Astrocyte (in vitro differentiated cells and primary cell): ENCODE data around the gene DCC. TPM values are rescaled to one million over a fixed set of nuclear protein-coding genes. Genes with fewer than 3 reads are reported as not detected.

Source experiments
- DNase-seq: peaks from one replicate; pipeline ENCODE4 v3.0.0-alpha.2; 2010; ENCODE audit warnings: low read depth
- FAIRE-seq: peaks from 2 replicates; lab custom pipeline; 2011; peaks lifted over from hg19 to GRCh38; lab: Jason Lieb, UNC
- H2AFZ ChIP-seq: 2 replicates; pipeline ENCODE4 v1.6.0; 2012; ENCODE audit warnings: low read depth, low read length, inconsistent platforms
- H3K27ac ChIP-seq: 2 replicates; pipeline ENCODE4 v1.5.1; 2011; ENCODE audit warnings: low read depth, low read length, inconsistent platforms
- H3K27me3 ChIP-seq: 2 replicates; pipeline ENCODE4 v1.6.0; 2011; ENCODE audit warnings: low read length, inconsistent platforms; ENCODE audit not compliant: insufficient read depth
- H3K36me3 ChIP-seq: 2 replicates; pipeline ENCODE4 v1.5.1; 2011; ENCODE audit warnings: low read length, inconsistent platforms; ENCODE audit not compliant: insufficient read depth
- H3K4me1 ChIP-seq: 2 replicates; pipeline ENCODE4 v1.5.1; 2011; ENCODE audit warnings: low read length, inconsistent platforms; ENCODE audit not compliant: insufficient read depth
- H3K4me2 ChIP-seq: 2 replicates; pipeline ENCODE4 v1.6.0; 2012; ENCODE audit warnings: low read length, inconsistent platforms
- H3K4me3 ChIP-seq: 2 replicates; pipeline ENCODE4 v1.5.1; 2011; ENCODE audit warnings: low read depth, mild to moderate bottlenecking, low read length, inconsistent platforms; ENCODE audit not compliant: insufficient read depth
- H3K79me2 ChIP-seq: 2 replicates; pipeline ENCODE4 v1.6.0; 2012; ENCODE audit warnings: mild to moderate bottlenecking, low read length, inconsistent platforms; ENCODE audit not compliant: insufficient read depth
- H3K9ac ChIP-seq: 2 replicates; pipeline ENCODE4 v1.6.0; 2012; ENCODE audit warnings: mild to moderate bottlenecking, low read length, inconsistent platforms
- H3K9me3 ChIP-seq: 2 replicates; pipeline ENCODE4 v1.5.1; 2012; ENCODE audit warnings: low read depth, mild to moderate bottlenecking, low read length, inconsistent platforms; ENCODE audit not compliant: insufficient read depth
- H4K20me1 ChIP-seq: 2 replicates; pipeline ENCODE4 v1.6.0; 2012; ENCODE audit warnings: low read length, inconsistent platforms; ENCODE audit not compliant: insufficient read depth
- H3K27ac Mint-ChIP-seq: one replicate; pipeline ENCODE4 v1.8.0; 2021; ENCODE audit warnings: mild to moderate bottlenecking, mixed read lengths; ENCODE audit not compliant: unreplicated experiment
- H3K27me3 Mint-ChIP-seq: one replicate; pipeline ENCODE4 v1.8.0; 2021; ENCODE audit warnings: low read depth, mixed read lengths; ENCODE audit not compliant: unreplicated experiment
- H3K36me3 Mint-ChIP-seq: one replicate; pipeline ENCODE4 v1.8.0; 2021; ENCODE audit warnings: low read depth, mixed read lengths; ENCODE audit not compliant: unreplicated experiment
- H3K4me1 Mint-ChIP-seq: one replicate; pipeline ENCODE4 v1.8.0; 2021; ENCODE audit warnings: low read depth, mixed read lengths; ENCODE audit not compliant: unreplicated experiment
- H3K4me3 Mint-ChIP-seq: one replicate; pipeline ENCODE4 v1.8.0; 2021; ENCODE audit warnings: mild to moderate bottlenecking, moderate library complexity, mixed read lengths; ENCODE audit not compliant: unreplicated experiment
- H3K9me3 Mint-ChIP-seq: one replicate; pipeline ENCODE4 v1.8.0; 2021; ENCODE audit warnings: mild to moderate bottlenecking, mixed read lengths; ENCODE audit not compliant: unreplicated experiment
- EZH2 ChIP-seq: IDR thresholded peaks from 2 replicates; pipeline ENCODE4 v1.6.1; 2012; ENCODE audit warnings: mild to moderate bottlenecking, low read length, inconsistent platforms; ENCODE audit not compliant: insufficient read depth
- total RNA-seq: library from RNA; stranded (reverse); gene quantifications from 2 replicates; pipeline ENCODE4 v1.2.1, GENCODE V29; 2021
- TF ChIP-seq, protein P1 (sequence below): IDR thresholded peaks from 2 replicates; pipeline ENCODE4 v1.5.1; 2011; ENCODE audit warnings: low read depth, mild to moderate bottlenecking, inconsistent platforms, low read length, moderate library complexity; ENCODE audit not compliant: insufficient read depth

The DCC gene
- total RNA-seq, 1 donor from 2014 or later, result 2.6 TPM

DNA sequence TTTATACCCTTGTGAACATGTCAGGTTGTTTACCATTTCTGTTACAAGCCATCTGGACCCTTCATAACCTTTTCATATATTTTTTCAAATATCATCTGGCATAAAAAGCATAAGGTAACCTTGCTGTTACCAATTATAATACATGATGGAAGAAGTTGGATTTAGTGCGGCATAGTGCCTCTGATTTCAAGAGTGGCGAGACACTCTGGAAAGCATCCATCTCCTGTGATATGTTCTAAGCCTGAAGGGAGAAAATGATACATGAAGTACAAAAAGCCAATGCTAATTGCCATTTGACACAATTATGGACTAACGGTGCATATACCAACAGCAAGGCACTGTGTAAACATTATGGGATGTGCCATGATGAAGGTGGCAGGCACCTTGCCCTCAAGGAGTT lies 75.1 kb downstream of the DCC start:
- no peak for TF ChIP-seq EZH2
- TF ChIP-seq, protein P1, sequence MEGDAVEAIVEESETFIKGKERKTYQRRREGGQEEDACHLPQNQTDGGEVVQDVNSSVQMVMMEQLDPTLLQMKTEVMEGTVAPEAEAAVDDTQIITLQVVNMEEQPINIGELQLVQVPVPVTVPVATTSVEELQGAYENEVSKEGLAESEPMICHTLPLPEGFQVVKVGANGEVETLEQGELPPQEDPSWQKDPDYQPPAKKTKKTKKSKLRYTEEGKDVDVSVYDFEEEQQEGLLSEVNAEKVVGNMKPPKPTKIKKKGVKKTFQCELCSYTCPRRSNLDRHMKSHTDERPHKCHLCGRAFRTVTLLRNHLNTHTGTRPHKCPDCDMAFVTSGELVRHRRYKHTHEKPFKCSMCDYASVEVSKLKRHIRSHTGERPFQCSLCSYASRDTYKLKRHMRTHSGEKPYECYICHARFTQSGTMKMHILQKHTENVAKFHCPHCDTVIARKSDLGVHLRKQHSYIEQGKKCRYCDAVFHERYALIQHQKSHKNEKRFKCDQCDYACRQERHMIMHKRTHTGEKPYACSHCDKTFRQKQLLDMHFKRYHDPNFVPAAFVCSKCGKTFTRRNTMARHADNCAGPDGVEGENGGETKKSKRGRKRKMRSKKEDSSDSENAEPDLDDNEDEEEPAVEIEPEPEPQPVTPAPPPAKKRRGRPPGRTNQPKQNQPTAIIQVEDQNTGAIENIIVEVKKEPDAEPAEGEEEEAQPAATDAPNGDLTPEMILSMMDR, result no peak
- Mint-ChIP-seq H3K27ac (no peak overlapping the region), H3K9me3 (peaks cover 8% of the 10 kb centered on the region), H3K4me3 (no peak overlapping the region), H3K36me3 (no peaks in the 10 kb centered on the region), H3K27me3 (no peaks in the 10 kb centered on the region), H3K4me1 (no peaks in the 10 kb centered on the region)
- H3K79me2 ChIP-seq, result no peaks in the 10 kb centered on the region
- FAIRE-seq (no peak), DNase-seq (no peak)
- H3K4me1 ChIP-seq, result no peaks in the 10 kb centered on the region
- H3K9me3 ChIP-seq, result no peaks in the 10 kb centered on the region
- H2AFZ ChIP-seq, result no peak overlapping the region
- H3K36me3 ChIP-seq, result no peaks in the 10 kb centered on the region
- H3K27me3 ChIP-seq, result no peaks in the 10 kb centered on the region
- H3K27ac ChIP-seq, result no peak overlapping the region
- H4K20me1 ChIP-seq, result no peaks in the 10 kb centered on the region
- H3K4me3 ChIP-seq, result no peak overlapping the region
- H3K4me2 ChIP-seq, result no peak overlapping the region
- H3K9ac ChIP-seq, result no peak overlapping the region

DNA sequence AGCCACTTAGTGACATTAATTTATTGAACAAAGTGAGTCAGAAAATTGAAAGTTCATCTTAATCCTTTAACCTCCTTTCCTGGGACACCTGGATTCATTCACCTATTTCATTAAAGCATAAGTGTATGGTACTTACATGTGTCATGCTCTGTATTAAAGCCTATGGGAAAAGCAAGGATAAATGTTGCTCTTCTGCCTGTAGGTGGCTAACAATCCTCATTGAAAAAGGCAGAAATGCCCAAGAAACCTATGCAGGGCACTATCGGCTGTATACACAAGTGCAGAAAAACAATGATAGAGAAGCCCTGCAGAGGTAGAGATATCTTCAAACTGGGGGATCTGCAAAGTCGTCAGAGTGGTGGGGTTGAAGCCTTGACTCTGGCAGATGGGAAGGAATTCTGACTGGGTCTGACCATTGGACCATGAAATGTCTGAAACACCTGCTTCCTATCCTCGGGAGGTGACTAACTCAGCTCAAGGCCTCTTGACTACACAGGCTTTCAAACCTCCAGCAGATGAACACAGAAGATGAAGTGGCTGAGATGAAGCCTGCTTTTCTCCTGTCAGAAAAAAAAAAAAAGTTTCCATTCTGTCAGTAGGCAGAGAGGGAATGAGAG lies 83.1 kb downstream of the DCC start:
- no peak overlapping the region for H3K27ac Mint-ChIP-seq
- Histone ChIP-seq H3K27me3 (no peaks in the 10 kb centered on the region), H3K9ac (no peak overlapping the region), H3K4me1 (no peaks in the 10 kb centered on the region), H4K20me1 (no peaks in the 10 kb centered on the region), H3K79me2 (no peaks in the 10 kb centered on the region), H3K4me3 (no peak overlapping the region), H2AFZ (no peak overlapping the region), H3K9me3 (no peaks in the 10 kb centered on the region), H3K36me3 (no peaks in the 10 kb centered on the region), H3K27ac (no peak overlapping the region), H3K4me2 (no peak overlapping the region)
- DNase-seq, result no peak
- no peaks in the 10 kb centered on the region for H3K4me1 Mint-ChIP-seq
- H3K4me3 Mint-ChIP-seq, result no peak overlapping the region
- H3K9me3 Mint-ChIP-seq, result no peaks in the 10 kb centered on the region
- peaks cover 4% of the 10 kb centered on the region for H3K27me3 Mint-ChIP-seq
- no peak for FAIRE-seq
- H3K36me3 Mint-ChIP-seq, result no peaks in the 10 kb centered on the region
- no peak for TF ChIP-seq EZH2
- TF ChIP-seq, protein P1, result no peak

DNA sequence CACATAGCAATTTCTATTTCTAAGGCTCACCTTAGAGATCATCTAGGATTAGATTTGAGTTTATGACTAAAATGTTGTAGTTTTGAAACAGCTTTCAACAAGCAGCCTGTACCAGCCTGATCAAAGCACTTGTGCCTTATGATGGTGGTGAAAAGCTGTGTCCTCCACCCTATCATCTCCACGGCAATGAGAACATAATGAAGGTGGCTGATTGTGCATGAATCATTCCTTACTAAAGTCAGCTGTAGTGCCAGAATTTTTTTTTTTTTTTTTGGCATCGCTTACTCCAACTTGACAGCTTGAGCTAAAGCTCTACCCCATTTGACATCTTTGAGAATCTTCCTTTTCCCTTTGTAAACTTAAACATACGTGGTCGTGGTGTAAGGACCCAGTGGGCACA lies 86.0 kb downstream of the DCC start:
- Mint-ChIP-seq H3K27me3 (peaks cover 7% of the 10 kb centered on the region), H3K36me3 (no peaks in the 10 kb centered on the region), H3K4me3 (no peak overlapping the region), H3K27ac (no peak overlapping the region), H3K4me1 (no peaks in the 10 kb centered on the region), H3K9me3 (no peaks in the 10 kb centered on the region)
- H3K4me1 ChIP-seq, result no peaks in the 10 kb centered on the region
- H3K36me3 ChIP-seq, result no peaks in the 10 kb centered on the region
- H3K27me3 ChIP-seq, result no peaks in the 10 kb centered on the region
- FAIRE-seq (no peak), DNase-seq (no peak)
- no peak overlapping the region for H3K9ac ChIP-seq
- no peaks in the 10 kb centered on the region for H3K79me2 ChIP-seq
- no peak overlapping the region for H3K4me2 ChIP-seq
- no peaks in the 10 kb centered on the region for H4K20me1 ChIP-seq
- no peak overlapping the region for H3K27ac ChIP-seq
- no peak overlapping the region for H2AFZ ChIP-seq
- no peak for TF ChIP-seq EZH2
- TF ChIP-seq, protein P1, result no peak
- no peaks in the 10 kb centered on the region for H3K9me3 ChIP-seq
- H3K4me3 ChIP-seq, result no peak overlapping the region
